Duodenal mucosa (tissue), 2 donors: ENCODE measurements around the gene SLC25A21.
"Not testable (repeated sequence)": the region's sequence is repeated elsewhere in the genome, so short reads cannot be mapped to it uniquely, and the experiment has no call there.

Source experiments
- H3K27ac ChIP-seq: one replicate; pipeline ENCODE4 v1.7.0; 2013; ENCODE audit warnings: low read depth, low read length
- H3K27me3 ChIP-seq, 2 donors: one replicate each; pipeline ENCODE4 v1.7.0; 2013; ENCODE audit warnings: low read length in 2 of 2, control low read depth in 1 of 2; ENCODE audit not compliant: insufficient read depth in 2 of 2, control insufficient read depth in 1 of 2
- H3K36me3 ChIP-seq, 2 donors: one replicate each; pipeline ENCODE4 v1.7.0; 2013; ENCODE audit warnings: low read length in 2 of 2, control low read depth in 1 of 2; ENCODE audit not compliant: insufficient read depth in 2 of 2, control insufficient read depth in 1 of 2
- H3K4me1 ChIP-seq, 2 donors: one replicate each; pipeline ENCODE4 v1.7.0; 2013; ENCODE audit warnings: low read length in 2 of 2, control low read depth in 1 of 2; ENCODE audit not compliant: insufficient read depth in 2 of 2, control insufficient read depth in 1 of 2
- H3K4me3 ChIP-seq, 2 donors: one replicate each; pipeline ENCODE4 v1.7.0; 2013; ENCODE audit warnings: low read length in 2 of 2, low read depth in 1 of 2
- H3K9ac ChIP-seq, 2 donors: one replicate each; pipeline ENCODE4 v1.7.0; 2013; ENCODE audit warnings: low read length in 2 of 2, low read depth in 1 of 2
- H3K9me3 ChIP-seq, 2 donors: one replicate each; pipeline ENCODE4 v1.7.0; 2013; ENCODE audit warnings: low read length in 2 of 2, control low read depth in 1 of 2; ENCODE audit not compliant: control insufficient read depth in 1 of 2

SLC25A21 gene

DNA sequence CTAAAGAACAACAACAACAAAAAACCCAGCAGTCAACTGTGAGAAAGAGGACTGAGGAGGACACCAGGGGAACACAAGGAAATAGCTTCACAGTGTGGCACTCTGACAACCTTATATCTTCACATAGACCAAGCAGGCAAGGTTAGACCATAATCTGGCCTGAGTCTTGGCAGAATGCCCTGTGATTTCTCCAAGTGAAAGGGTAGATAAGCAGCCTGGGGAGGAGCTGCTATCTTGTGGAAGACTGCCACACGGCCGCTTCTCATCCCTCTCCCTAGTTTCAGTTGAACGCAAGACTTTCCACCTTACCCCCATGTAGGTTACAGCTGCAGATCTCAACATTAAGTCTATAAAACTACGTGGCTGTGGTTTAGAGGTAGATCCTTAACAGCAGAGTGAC lies 3.7 kb downstream of the SLC25A21 start:
- Histone ChIP-seq H3K4me1 (peaks cover 7 to 21% of the 10 kb centered on the region in 2 donors), H3K9me3 (no peaks in the 10 kb centered on the region), H3K9ac (no peak overlapping the region), H3K36me3 (no peaks in the 10 kb centered on the region), H3K27me3 (no peaks in the 10 kb centered on the region), H3K27ac (no peak overlapping the region), H3K4me3 (peak overlapping the region in 1 of 2 donors; percentile 7)

DNA sequence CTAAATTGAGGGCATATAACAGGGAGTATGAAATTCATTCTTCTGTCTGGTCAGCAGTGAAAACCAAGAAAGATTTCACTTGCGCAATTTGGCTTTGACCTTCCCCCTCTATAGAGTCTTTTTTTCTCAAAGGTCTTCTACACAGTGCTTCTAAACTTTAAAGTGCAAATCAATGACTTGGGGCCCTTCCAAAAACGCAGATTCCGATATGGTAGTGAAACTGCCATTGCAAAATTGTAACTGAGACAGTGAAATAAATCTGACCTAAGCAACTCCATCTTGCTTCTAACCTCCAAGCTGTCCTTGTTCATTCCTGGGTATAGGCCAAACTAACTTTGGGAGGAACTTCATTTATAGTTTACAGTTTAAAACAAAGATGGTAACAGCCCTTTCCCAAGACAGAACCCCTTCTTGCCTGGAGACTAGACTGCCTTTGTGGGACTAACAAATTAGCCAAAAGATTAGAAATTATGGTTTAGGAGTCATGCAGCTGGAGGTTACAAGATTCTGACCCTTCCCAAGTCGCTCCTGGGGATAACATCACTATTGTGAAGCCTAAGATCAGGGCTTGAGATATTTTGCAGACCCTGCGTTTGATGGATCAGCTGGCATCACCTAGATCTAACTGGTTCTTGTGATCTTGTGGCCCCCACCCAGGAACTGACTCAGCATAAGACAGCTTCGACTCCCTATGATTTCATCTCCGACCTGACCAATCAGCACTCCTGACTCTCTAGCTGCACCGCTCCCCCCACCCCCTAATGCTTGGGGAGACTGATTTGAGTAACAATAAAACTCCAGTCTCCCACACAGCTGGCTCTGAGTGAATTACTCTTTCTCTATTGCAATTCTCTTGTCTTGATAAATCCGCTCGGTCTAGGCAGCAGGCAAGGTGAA lies 5.0 kb downstream of the SLC25A21 start:
- H3K9me3 ChIP-seq: no peaks in the 10 kb centered on the region
- no peak overlapping the region for H3K4me3 ChIP-seq
- no peak overlapping the region for H3K27ac ChIP-seq
- H3K36me3 ChIP-seq: no peaks in the 10 kb centered on the region
- H3K4me1 ChIP-seq: peaks cover 7 to 16% of the 10 kb centered on the region in 2 donors
- no peak overlapping the region for H3K9ac ChIP-seq
- no peaks in the 10 kb centered on the region for H3K27me3 ChIP-seq

DNA sequence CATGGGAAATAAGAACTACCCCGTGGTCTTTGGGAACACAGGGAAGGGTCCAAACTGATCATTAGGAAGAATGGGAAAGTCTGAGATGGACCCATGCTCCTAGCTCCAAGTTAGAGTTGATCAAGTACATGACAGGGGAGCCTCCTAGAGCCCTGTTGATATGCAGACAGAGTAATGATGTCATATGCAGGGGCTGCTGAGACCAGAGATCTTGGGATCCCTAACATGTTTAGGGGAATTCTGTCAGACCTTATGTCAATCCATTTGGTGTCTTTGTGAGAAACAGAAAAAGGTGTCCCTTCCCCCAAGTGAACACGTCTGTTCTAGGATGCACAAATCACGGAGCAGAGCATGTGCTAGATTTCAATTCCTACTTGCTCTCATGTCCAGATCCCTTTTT lies 6.6 kb downstream of the SLC25A21 start:
- Histone ChIP-seq H3K27ac (no peak overlapping the region), H3K36me3 (no peaks in the 10 kb centered on the region), H3K9ac (no peak overlapping the region), H3K9me3 (no peaks in the 10 kb centered on the region), H3K4me1 (peaks cover 7 to 13% of the 10 kb centered on the region in 2 donors), H3K4me3 (no peak overlapping the region), H3K27me3 (no peaks in the 10 kb centered on the region)

DNA sequence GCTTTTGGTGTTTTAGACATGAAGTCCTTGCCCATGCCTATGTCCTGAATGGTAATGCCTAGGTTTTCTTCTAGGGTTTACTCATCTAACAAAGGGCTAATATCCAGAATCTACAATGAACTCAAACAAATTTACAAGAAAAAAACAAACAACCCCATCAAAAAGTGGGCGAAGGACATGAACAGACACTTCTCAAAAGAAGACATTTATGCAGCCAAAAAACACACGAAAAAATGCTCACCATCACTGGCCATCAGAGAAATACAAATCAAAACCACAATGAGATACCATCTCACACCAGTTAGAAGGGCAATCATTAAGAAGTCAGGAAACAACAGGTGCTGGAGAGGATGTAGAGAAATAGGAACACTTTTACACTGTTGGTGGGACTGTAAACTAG lies 10.1 kb downstream of the SLC25A21 start:
- H3K4me3 ChIP-seq, H3K27me3 ChIP-seq, H3K4me1 ChIP-seq, H3K9me3 ChIP-seq, H3K9ac ChIP-seq, H3K36me3 ChIP-seq, H3K27ac ChIP-seq: not testable (repeated sequence)

DNA sequence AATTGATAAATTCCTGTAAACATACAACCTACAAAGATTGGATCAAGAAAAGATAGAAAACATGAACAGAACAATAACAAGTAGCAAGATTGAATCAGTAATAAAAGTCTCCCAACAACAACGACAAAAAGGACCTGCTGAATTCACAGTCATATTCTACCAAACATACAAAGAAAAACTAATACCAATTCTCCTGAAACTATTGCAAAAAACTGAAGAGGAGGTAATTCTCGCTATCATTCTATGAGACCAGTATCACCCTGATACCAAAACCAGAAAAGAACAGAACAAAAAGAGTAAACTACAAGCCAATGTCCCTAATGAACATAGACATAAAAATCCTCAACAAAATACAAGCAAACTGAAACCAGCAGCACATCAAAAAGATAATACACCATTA lies 14.4 kb downstream of the SLC25A21 start:
- peaks cover 0 to 1% of the 10 kb centered on the region in 2 donors for H3K9me3 ChIP-seq
- H3K27me3 ChIP-seq: no peaks in the 10 kb centered on the region
- H3K4me1 ChIP-seq: no peaks in the 10 kb centered on the region
- H3K27ac ChIP-seq: no peak overlapping the region
- H3K4me3 ChIP-seq: no peak overlapping the region
- H3K36me3 ChIP-seq: no peaks in the 10 kb centered on the region
- no peak overlapping the region for H3K9ac ChIP-seq

DNA sequence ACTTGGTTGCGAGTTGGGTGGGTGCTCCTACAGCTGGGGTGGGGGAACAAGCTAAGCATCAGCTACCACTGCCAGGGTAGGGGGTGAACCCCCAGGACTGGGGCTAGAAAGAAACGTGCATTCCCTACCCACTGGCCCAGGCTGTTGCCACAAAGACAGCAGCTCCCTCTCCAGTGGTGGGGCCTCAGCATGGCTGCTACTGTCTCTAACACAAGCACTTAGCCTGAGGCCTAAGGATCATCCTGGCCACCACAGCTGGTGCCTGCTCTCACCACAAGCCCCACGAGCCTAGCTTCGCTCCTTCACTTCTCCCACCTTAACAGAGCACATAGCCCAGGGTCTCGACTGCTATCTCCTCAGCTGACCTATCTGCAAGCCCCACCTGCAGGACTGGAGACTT lies 18.9 kb downstream of the SLC25A21 start:
- H3K27ac ChIP-seq: no peak overlapping the region
- no peak overlapping the region for H3K4me3 ChIP-seq
- H3K9ac ChIP-seq: no peak overlapping the region

DNA sequence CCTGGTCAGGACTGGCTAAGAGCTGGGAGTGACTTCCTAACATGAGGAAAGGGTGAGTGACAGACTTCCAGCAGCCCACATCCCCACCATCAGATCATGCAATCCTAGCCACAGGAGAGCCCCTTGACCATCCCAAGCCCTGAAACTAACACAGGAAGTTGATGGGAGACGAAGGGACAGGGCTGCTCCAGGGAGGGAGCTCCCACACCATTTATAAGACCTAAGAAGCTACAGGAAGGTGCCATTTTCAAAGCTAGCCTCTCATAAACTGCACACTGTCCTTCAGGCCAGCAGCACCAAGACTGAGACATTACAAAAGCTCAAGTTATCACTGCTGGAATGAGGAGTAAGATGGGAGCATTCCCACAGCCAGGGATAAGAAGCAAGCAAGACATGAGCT lies 19.4 kb downstream of the SLC25A21 start:
- Histone ChIP-seq H3K27me3 (no peaks in the 10 kb centered on the region), H3K9ac (no peak overlapping the region), H3K27ac (no peak overlapping the region), H3K9me3 (peaks cover 0 to 1% of the 10 kb centered on the region in 2 donors), H3K4me3 (no peak overlapping the region), H3K36me3 (no peaks in the 10 kb centered on the region), H3K4me1 (no peaks in the 10 kb centered on the region)

More for the DNA sequence above, 18.9 kb downstream of the SLC25A21 start:
- no peaks in the 10 kb centered on the region for H3K4me1 ChIP-seq
- no peaks in the 10 kb centered on the region for H3K36me3 ChIP-seq
- peaks cover 0 to 1% of the 10 kb centered on the region in 2 donors for H3K9me3 ChIP-seq
- no peaks in the 10 kb centered on the region for H3K27me3 ChIP-seq

DNA sequence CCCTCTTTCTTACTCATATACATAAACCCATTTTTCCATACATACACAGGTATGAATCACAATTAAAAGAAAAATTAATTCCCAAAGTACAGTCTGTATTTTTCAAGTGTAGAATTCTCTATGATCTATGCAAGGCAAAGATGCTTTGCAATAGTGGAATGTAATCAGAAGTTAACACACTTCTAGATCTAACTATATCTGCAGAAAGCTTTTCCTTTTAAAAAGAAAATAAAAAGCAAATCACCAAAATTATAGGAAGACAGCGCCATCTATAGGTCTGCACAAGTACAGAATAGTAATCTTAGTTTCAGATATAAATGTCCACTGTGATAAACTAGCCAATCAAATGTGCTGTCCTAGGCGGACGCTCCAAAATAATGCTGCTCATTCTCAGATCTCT lies 22.0 kb downstream of the SLC25A21 start:
- no peak overlapping the region for H3K9ac ChIP-seq
- H3K27me3 ChIP-seq: no peaks in the 10 kb centered on the region
- H3K4me3 ChIP-seq: no peak overlapping the region
- no peaks in the 10 kb centered on the region for H3K4me1 ChIP-seq
- H3K36me3 ChIP-seq: no peaks in the 10 kb centered on the region
- H3K9me3 ChIP-seq: peaks cover 0 to 1% of the 10 kb centered on the region in 2 donors
- H3K27ac ChIP-seq: no peak overlapping the region

DNA sequence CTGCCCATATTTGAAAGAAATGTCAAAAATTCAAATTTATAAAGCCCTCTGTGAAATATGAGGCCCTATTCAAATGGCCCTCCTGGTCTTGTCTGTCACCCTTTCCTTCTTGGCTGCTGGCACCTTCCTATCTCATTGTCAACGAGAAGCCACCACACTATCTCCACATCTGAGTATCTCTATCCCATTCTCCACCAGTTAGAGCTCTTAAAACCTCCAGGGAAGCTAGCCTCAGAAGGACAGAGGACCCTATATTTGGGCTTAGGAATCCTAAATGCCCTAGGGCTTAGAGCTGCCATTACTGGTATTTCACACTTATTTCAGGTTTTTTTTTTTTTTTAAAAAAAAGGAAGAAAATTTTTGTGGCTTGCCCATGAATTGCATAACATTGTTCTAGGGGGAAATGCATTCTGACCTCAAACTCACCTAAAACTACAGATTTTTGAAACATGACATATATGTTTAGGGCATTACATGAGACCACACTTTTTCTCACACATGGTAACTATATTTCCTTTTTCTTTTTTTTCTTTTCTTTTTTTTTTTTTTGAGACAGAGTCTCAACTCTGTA lies 25.0 kb downstream of the SLC25A21 start:
- H3K27ac ChIP-seq: no peak overlapping the region
- no peaks in the 10 kb centered on the region for H3K36me3 ChIP-seq
- no peaks in the 10 kb centered on the region for H3K27me3 ChIP-seq
- no peak overlapping the region for H3K4me3 ChIP-seq
- no peak overlapping the region for H3K9ac ChIP-seq
- no peaks in the 10 kb centered on the region for H3K9me3 ChIP-seq
- no peaks in the 10 kb centered on the region for H3K4me1 ChIP-seq

DNA sequence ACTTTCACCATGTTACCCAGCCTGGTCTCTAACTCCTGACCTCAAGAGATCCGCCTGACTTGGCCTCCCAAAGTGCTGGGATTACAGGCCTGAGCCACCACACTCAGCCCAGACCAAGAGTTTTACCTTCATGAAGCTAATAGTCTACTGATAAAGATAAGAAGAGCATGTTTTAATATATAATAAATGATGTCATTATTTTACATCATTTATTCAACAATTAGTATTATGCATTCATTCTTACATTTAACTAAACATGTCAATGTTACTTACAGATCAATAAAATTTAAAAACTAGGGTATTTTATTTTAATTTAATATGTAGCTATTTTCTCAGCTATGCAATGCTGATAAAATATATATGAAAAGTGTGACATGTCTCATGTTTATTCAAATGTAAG lies 26.0 kb downstream of the SLC25A21 start:
- not testable (repeated sequence) for H3K9ac ChIP-seq, H3K9me3 ChIP-seq, H3K27ac ChIP-seq, H3K27me3 ChIP-seq, H3K36me3 ChIP-seq, H3K4me3 ChIP-seq, H3K4me1 ChIP-seq
